PC-9 (cell line): ENCODE measurements around the gene RIMBP2.

Experiments used
- CTCF ChIP-seq: fragments of 200-600 bp; sonication (generic); conservative IDR thresholded peaks from 2 replicates; pipeline ENCODE4 v1.6.1; 2017; ENCODE audit warnings: mixed run types, antibody characterized with exemption, mild to moderate bottlenecking, moderate library complexity
- EZH2 ChIP-seq: fragments of 200-600 bp; sonication (generic); IDR thresholded peaks from 2 replicates; pipeline ENCODE4 v1.8.0; 2017; ENCODE audit warnings: antibody characterized with exemption, low read depth

GRCh38 chr12:130506844-130507243, 209.3 kb downstream of the RIMBP2 start:
- TF ChIP-seq CTCF, result no peak
- no peak for TF ChIP-seq EZH2
